GM18505 (cell line): Measurements from ENCODE around the gene TMEM163.
A peak's percentile ranks its signal among the peaks of the same experiment; 100 is the strongest.
"Not testable (repeated sequence)": the region's sequence is repeated elsewhere in the genome, so short reads cannot be mapped to it uniquely, and the experiment has no call there.

Source experiments
- ATAC-seq: cut with Tn5 transposase; IDR thresholded peaks from one replicate; pipeline ENCODE4 v1.9.1; 2021; ENCODE audit not compliant: unreplicated experiment
- POLR2A ChIP-seq: IDR thresholded peaks from 4 replicates; pipeline ENCODE4 v1.6.1; 2011; ENCODE audit warnings: borderline replicate concordance; ENCODE audit not compliant: insufficient read depth, insufficient read length; ENCODE audit errors: extremely low read depth

TMEM163 gene

DNA sequence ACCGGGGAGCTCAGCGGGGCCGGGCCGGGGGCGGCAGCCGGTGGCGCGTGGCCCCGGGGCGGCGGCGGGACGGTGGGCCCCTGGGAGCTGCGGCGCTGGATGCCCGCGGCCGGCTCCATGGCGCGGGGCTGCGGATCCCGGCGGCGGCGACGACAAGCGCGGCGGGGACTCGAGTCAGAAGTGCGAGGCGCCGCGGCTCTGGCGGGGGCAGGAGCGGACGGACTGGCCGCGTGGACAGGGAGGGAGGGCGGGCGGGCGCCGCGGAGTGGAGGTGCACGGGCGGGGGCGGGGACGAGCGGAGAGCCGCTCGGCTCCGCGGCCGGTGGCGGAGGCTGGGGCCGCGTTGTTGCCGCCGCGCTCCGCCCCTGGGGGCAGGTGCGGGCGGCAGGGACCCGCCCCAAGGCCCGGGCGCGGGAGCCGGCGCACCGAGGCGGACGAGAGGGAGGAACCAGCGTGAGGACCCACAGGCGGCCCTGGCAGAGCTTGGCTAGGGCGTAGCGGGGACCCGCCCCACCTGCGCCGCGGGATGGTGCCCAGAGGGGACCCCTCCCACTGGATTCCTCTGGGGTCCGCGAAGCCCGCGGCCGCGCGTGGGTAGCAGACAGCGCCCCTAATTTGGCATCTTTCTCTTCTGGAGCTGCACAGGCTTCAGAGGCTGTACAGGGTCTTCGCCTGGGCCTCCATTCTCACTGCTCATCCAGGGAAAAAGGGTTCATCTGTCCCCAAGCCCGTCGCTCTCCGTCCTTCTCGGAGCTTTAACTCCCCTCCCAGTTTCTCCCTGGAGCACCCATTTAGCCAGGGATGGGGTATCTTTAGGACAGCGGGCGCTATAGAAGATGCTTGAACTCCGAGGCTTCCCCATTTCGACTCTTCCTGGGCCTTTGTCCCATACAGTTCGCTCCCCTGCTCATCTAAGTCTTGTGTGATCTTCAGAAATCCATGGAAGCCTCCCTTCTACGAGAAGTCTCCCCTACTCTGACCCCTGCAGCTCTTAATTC lies at the start of gene TMEM163:
Gene TMEM163, minus strand, starts transcription at position 184 of the 998 bp plus-strand sequence.
- ATAC-seq: peak; percentile 51

DNA sequence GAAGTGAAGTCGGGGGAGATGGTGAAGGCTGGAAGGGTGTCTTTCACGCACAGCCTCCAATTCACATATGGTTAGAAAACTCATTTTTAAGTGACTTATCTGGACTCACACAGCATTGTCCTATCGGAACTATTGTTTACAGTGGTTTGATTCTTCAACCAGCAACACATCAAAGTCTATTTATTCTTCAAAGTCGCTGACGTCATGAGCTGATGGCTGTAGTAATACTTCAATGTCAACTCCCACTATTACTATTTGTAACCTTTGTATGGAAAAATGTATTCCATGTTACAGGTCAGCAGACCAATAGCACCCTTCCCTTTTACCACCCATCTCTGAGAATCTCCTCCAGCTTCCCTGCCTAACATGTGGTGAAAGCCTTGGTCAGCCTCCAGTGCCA lies 47.8 kb upstream of the TMEM163 start:
- no peak for TF ChIP-seq POLR2A
- no peak for ATAC-seq

More for the DNA sequence above, at the start of gene TMEM163:
- TF ChIP-seq POLR2A: no peak

DNA sequence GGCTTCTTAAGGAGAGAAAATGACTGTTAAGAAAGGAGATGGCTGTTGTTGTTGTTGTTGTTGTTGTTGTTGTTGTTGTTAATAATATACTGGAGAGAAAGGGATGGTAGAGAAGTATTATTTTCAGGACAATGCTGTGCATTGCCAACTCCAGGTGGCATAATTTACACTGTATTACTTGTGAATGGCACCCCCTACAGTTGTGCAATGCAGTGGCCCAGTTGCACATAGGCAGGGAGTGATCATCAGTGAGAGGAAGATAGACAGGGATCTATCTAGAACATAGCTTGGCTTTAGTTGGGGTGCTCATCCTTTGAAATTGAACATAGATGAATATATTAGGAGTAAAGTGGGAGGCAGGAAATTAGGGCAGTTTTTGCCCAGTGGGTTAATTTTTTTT lies 47.2 kb upstream of the TMEM163 start:
- ATAC-seq: no peak
- TF ChIP-seq POLR2A: no peak

DNA sequence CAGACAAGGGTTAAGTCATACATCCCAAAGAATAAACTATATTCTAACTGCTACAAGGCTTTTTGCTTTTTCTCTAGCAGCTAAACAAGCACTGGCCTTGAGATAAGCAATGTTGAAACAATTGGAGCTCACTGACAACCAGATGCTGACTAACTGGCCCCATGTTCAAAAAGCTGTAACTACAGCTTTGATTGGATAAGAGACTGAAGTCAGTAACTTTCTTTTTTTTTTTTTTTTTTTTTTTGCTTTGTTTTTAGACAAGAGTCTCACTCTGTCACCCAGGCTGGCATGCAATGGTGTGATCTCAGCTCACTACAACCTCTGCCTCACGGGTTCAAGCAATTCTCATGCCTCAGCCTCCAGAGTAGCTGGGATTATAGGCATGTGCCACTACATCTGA lies 45.4 kb upstream of the TMEM163 start:
- no peak for ATAC-seq
- TF ChIP-seq POLR2A: no peak

DNA sequence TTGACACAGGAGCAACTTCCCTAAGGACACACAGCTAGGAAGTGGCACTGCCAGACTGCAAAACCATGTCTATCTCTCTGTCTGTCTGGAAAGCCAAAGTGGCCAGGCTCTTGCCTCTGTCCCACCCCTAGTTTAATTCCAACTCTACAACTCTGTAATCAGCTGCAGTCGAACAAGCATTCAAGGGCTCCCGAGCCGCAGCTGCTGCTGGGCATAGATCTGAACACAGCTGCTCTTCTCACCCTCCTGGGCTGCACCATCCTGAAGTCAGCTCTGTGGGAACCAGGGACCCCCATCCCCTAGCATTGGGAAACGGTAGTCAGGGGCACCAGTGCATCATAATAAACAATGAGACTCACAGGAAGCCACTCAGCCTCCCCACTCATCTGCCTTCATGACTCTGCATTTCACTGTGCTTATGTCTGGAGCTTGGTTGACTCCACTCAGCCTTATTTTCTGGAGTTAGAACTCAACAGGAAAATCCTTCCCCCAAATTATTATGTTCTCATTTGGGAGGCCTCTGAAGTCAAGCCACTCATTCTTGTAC lies 44.4 kb upstream of the TMEM163 start:
- ATAC-seq: no peak

DNA sequence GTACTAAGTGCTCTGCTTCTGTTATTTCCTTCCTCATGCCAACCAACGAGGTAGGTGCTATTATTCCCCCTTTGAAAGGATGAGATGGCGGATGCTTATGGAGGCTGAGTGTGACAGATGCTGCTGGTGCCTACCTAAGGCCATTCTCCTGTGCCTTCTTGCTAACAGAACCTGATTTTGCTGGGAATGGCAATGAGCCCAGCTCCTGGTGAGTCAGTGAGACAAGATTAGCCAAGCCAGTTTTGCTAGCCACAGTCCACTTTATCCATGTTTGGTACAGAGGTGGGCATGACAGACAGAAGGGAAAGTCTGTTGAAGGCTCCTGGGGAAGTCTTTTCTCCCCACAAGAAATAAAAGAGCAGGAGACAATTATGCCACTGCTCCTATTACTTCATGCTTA lies 43.7 kb upstream of the TMEM163 start:
- ATAC-seq: no peak
- TF ChIP-seq POLR2A: no peak

More for the DNA sequence above, 44.4 kb upstream of the TMEM163 start:
- no peak for TF ChIP-seq POLR2A

DNA sequence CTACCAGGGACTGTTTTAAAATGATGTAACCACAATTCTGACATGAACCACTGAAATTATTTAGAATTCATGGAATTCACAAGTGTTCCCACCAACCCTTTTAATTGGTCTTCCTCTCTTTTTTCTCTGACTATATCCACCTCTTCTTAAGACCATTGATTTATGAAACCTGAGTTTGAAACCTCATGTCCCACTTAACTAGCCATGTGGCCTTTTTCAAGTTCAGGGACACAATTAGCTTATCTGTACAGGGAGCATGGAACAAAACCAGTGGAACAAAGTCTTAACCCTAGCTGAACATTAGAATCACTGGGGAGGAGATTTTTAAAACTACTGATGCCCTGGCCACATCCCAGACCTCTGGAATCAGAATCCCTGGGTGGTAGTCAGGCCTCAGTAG lies 41.6 kb upstream of the TMEM163 start:
- ATAC-seq: no peak
- TF ChIP-seq POLR2A: no peak

DNA sequence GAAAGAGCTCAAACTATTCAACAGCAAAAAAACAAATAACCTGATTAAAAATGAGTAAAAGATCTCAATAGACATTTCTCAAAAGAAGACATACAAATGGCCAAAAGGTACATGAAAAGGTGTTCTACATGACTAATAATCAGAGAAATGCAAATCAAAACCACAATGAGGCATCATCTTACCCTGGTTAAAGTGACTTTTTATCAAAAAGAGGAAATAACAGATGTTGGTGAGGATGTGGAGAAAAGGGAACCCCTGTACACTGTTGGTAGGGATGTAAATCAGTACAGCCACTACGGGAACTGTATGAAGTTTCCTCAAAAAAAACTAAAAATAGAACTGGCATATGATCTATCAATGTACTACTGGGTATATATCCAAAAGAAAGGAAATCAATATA lies 39.8 kb upstream of the TMEM163 start:
- TF ChIP-seq POLR2A: no peak
- ATAC-seq: peak; percentile 97

DNA sequence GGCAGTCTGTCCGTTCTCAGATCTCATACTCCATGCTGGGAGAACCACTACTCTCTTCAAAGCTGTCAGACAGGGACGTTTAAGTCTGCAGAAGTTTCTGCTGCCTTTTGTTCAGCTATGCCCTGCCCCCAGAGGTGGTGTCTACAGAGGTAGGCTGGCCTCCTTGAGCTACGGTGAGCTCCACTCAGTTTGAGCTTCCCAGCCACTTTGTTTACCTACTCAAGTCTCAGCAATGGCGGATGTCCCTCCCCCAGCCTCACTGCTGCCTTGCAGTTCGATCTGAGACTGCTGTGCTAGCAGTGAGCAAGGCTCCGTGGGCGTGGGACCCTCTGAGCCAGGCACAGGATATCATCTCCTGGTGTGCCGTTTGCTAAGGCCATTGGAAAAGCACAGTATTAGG lies 33.2 kb upstream of the TMEM163 start:
- not testable (repeated sequence) for ATAC-seq

DNA sequence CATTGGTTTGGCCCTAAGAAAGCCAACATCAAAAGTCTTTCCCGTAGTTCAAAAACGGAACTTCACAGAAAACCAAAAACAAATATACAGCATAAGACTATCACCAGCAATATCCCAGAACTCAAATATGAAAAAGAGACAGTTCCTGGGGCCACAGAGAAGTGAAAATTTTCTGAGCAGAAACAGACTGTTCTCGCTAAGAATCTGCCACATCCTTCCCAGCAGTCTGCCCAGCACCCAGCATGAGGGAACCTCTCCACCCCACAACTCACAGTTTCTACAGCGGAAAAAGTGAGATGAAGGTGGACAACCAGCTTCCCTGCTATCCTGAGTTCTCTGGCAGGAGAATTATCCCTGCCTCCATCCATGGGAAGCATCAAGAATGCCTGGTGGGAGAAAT lies 26.7 kb upstream of the TMEM163 start:
- ATAC-seq: no peak
- TF ChIP-seq POLR2A: no peak

DNA sequence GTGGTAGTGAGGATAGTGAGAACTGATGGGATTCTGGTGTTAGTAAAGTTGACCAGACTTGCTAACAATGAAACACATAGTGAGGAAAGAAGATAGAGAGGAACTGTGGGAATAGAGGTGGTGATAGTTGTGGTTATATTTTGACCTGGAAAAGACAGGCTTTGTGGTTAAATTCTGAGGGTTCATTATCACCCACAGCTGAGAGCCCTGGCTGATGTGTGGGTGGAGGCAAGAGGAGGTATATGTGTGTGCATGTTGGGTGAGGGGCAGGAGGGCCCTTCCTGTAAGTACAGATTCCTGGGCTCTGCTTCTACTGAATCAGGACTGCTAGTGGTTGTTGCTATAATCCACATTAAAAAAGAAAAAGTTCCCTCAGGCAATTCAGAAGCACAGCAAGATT lies 26.2 kb upstream of the TMEM163 start:
- ATAC-seq: no peak
- TF ChIP-seq POLR2A: no peak

DNA sequence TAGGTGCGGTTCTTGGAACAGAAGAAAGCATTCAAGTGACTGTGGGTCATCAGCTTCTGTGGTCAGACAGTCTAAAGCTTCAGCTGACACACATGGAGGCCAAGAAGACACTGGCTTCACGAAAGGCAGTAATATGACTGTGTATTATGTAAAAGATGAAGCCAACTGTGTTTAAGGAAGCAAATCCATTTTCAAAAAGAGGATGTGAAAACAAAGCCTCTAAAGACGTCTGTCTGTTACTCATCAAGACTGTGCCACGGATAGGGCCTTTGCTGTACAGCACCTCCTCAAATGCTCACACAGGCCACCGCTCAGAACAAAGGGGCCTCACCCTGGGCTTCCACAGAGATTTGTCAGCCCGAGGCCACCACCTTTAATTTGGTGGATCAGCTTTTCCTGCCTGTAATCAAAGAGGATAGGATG lies 21.1 kb upstream of the TMEM163 start:
- no peak for TF ChIP-seq POLR2A
- ATAC-seq: peak; percentile 91

DNA sequence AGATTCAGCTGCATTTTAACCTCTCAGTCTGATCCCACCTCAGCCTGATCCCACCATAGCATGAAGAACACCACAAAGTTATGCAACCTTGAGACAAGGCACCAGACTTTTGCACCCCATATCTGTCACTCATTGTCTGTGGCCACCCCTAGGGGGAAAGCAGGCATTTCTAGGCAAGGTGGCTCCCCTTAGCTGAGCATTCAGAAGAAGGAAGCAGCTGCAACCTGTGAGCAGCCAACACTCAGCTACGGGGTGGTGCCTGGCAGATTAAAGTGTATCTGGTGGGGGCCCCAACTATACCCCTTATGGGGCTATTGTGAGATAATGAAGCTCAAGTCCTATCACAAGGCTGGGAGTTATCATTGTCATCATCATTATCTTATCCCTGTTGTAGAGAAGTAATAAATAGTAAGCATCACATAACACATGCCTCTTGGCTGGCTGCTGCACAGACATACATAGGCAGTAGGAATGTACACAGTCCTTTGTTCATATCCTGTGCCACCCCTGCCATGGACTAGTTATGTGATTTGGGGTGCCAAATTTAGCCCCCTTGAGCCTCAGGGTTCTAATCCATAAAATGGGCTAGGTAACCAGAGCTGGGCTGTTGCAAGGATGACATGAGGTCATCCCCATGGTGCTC lies 20.6 kb upstream of the TMEM163 start:
- no peak for ATAC-seq
- no peak for TF ChIP-seq POLR2A
